HG02759 (cell line): ENCODE results near the gene CNST.
"Not testable (repeated sequence)": the region's sequence is repeated elsewhere in the genome, so short reads cannot be mapped to it uniquely, and the experiment has no call there.

Experiments
- ATAC-seq: cut with Tn5 transposase; IDR thresholded peaks from one replicate; pipeline ENCODE4 v1.9.1; 2021; ENCODE audit warnings: mild to moderate bottlenecking, moderate library complexity; ENCODE audit not compliant: unreplicated experiment

CNST gene

DNA sequence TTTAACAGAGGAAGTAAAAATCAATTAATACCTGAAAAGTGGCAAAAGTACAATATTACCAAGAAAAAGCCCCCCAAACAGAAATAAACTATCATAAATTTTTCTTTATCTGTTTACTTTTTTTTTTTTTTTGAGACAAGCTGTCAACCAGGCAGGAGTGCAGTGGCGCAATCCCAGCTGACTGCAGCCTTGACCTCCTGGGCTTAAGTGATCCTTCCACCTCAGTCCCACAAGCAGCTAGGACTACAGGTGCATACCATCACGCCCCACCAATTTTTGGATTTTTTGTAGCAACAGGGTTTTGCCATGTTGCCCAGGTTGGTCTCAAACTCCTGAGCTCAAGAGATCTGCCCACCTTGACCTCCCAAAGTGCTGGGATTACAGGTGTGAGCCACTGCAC lies 8.2 kb upstream of the CNST start:
- ATAC-seq, result no peak

DNA sequence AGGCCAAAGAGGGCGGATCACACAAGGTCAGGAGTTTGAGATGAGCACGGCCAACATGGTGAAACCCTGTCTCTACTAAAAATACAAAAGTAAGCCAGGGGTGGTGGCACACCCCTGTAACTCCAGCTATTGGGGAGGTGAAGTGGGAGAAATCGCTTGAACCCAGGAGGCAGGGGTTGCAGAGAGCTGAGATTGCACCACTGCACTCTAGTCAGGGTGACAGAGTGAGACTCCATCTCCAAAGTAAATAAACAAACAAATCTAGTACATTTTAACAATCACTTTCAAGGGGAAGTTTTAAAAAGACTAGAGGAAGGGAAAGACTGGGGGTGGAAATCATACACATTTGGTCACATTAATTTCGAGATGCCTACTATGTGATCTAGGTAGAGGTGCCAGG lies 6.9 kb upstream of the CNST start:
- no peak for ATAC-seq

DNA sequence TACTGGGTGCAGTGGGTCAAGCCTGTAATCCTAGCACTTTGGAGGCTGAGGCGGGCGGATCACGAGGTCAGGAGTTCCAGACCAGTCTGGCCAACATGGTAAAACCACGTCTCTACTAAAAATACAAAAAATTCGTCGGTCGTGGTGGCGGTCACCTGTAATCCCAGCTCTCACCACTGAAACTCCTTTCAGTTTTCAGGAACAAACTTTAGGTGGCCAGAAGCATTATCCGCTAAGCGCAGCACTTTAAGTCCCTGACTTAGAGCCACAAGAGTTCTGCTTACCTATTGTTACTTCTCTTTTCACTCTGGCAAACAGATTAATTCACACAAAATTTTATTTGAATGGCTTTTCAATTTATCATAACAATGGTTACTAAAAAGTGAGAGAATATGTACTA lies 5.4 kb upstream of the CNST start:
- ATAC-seq, result not testable (repeated sequence)

DNA sequence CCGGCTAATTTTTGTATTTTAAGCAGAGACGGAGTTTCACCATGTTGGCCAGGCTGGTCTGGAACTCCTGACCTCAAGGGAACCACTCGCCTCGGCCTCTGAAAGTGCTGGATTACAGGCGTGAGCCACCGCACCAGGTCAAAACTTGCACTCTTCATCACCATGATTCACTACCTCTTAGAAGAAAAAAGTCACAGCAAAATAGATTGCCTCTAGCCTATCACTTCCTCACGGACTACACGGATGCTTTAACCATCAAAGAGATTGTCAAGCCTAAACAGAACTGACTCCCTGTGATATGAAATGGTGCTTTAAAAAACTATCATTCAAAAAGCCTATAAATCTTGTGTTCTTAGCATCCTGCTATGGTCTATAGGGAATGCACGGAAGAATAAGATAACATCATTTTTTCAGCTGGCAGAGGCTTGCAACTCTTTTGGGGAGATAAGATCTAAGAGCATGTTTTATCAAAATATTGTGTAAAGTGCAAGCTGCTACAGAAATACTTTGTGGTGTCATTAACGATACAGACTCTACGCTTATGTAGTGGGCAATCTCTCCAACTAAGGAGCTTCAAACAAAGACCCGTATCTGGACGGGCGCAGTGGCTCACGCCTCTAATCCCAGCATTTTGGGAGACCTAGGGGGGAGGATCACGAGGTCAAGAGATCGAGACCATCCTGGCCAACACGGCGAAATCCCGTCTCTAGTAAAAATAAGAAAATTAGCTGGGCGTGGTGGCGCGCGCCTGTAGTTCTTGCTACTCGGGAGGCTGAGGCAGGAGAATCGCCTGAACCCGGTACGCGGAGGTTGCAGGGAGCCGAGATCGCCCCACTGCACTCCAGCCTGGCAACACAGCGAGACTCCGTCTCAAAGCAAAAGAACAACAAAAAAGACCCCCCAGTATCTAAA lies 1.2 kb upstream of the CNST start:
- no peak for ATAC-seq

DNA sequence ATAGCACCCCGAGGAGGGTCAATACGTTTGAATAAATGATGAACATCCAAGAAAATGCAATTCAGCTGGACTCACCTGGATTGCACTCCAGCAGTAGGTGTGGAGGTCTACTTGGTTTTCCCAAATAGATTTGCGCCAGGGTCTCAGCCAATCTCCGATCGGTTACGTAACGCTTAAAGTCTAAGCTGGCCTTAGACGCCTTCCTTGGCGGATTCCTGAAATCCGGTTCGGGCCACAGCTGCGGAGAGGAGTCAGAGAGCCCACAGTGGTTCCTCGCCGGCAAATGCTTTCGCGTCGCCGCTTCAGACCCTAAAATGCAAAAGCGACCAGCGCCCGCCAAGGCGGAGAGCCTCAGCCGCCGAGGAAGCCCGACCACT lies 517 bp upstream of the CNST start:
- peak; percentile 0 for ATAC-seq

DNA sequence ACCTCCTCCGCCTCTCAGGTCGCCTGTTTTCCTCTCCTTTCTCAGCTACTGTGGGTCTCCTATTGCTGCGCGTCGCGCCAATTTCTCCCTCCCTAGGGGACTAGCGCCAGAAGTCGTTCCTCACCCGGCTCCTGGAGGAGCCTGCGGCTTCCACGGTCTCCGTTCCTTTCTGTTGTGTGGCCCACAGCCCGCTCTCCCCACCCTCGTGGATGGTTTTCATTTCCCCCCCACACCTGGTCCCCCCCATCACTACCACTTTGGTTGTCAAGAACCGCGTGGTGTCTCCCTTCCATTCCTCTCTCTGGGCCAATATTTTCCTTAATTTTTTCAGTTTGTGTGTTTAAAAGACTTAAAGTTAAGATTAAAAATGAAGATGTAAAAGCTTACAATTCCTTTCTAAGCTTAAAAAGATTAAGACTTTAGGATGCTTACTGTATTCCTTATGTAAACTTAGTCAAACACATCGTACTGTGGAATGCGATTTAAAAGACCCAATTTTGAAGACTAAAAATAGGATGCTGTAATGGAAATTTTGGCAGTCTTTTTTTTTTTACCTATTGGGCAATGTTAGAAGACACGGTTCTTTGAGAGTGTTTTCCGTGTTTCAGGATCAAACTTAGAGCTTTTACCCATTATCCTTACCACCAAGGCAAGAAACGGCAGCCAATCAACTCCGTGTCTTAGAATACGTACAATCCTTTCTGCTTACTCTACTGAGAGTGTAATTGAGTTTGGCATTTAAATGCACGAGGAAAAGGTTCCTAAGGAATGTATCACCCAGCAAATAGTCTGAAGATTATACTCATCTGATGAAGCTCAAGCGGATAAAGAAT lies 773 bp downstream of the CNST start:
- ATAC-seq, result peak; percentile 28

DNA sequence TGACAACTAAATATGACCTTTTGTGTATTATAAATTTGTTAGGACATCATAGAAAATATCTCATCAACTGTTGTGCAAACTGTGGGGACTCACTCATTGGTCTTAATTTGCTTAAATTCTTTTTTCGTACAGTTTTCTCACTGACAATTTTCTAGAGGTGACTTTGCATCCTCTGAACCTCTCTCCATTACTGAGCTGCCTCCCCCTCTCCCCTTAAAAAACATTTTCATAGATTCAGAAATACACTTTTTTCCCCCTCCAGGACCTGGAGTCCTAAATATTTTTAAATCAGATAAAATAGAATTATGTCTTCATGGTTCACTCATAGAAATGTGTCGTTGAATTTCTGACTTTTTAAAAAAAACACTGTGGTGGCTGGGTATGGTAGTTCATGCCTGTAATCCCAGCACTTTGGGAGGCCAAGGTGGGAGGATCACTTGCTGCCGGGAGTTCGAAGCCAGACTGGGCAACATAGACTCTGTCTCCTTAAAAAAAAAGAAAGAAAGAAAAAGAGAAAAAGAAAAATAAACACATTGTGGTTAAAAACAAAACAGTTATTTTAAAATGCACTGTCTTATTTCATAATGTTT lies 1.5 kb downstream of the CNST start:
- ATAC-seq, result no peak

DNA sequence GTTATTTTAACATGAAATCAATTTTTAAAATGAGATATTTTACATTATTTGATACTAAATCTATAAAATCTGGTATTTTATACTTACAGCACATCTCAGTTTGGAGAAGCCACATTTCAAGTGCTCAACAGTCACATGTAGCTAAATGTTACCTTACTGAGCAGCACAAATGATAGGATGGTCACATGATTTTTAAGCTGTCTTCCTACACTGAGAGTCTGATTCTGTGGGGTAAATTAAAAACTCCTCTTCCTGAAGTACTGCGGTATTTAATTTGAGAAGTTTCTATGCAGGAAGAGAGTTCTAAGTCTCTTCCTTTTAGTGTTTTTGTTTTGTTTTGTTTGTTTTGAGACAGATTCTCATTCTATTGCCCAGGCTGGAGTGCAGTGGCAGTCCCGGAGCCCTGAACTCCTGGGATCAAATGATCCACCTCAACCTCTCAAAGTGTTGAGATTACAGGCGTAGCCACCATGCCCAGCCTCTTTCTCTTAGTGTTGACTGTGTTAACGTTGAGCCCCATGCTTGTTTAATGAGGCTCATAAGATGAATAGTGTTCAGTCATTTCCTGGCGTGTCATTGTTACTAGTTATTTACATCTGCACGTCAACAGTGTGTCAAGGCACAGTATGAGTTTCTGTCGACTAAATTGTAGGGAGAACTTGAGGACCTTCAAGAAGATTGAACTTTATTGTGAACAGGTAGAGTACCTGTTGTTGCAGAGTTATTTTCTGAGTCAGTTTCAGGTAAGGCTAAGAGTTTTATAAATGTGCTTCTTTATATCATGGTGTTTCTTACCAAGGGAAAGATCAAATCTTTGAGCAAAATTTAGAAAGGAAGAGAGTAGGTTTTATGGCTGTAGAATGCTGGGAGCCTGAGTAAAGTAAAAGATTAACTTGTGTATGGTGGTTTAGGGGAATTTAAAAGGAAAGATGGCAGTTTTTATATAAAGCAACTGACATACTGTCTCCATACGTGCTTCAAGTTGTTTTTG lies 3.3 kb downstream of the CNST start:
- ATAC-seq, result no peak

DNA sequence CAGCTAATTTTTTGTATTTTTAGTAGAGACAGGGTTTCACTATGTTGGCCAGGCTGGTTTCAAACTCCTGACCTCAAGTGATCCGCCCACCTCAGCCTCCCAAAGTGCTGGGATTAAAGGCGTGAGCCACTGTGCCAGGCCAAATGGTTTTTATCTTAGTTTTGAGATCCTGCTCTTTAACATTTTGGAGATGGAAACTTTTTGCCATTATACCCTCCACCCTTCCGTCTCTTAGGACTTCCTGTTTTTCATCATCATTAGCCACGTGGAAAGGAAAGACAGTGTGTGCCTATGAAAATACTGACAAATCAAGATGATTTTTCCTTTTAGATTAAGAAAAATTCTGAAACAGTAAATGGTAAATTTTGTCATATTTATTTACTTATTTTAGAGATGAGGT lies 5.1 kb downstream of the CNST start:
- not testable (repeated sequence) for ATAC-seq

DNA sequence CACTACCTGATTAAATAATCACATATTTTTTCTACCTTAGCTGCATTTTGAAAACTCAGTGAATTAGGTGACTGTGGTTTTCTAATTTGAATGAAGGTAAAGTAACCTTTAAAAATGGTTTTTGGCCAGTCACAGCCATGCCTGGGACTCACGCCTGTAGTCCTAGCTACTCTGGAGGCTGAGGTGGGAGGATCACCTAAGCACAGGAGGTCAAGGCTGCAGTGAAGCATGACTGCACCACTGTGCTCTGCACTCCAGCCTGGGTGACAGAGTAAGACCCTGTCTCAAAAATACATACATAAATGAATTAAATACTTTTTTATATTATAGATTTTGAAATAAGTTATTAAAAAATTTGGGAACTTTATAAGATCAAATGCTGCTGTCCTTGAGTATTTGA lies 5.7 kb downstream of the CNST start:
- no peak for ATAC-seq

DNA sequence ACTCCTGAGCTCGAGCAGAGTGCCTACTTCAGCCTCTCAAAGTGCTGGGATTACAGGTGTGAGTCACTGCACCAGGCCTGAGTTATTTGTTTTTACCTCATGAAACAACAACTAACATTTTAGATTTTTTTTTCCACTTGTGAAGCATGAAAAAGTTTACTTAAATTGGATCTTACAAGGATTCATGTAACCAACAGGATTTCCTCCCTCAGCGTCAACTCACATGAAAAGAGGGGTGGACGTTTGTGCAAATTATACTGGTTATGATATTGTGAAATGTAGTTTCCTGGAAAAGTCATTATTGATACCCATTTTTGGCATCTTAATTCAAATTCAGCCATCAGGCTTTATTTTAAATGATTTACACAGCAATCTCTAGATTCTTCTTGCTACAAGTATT lies 6.5 kb downstream of the CNST start:
- ATAC-seq, result no peak

DNA sequence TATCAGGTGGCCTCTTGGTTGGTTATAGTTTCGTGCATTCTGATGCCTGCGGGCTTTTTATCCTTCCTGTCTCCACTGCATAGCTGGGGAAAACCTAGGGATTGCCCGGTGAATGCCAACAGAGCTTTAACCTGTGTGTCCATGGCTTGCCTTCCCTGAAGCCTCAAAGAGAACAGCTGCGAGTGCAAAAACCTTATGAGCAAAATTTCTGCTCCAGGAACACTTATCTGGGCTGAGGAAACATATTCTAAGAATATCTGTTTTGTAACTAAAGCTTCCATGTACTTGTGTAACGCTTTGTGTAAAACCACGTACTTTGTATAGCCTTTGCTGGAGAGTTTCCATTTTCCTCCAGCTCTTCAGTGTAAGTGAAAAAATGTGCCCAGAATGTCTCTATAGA lies 7.2 kb downstream of the CNST start:
- ATAC-seq, result no peak

DNA sequence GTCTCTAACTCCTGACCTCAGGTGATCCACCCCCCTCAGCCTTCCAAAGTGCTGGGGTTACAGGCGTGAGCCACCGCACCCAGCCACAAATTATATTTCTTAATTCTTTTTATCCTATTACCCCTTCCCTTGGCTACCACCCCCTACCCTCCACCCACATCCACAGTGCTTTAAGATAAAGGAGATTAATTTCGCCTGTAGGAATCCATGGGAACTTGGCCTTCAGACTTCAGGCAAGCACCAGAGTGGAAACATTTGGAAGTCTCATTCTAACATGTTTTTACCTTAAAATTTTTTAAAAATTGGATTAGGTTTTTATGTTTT lies 10.4 kb downstream of the CNST start:
- ATAC-seq, result no peak

DNA sequence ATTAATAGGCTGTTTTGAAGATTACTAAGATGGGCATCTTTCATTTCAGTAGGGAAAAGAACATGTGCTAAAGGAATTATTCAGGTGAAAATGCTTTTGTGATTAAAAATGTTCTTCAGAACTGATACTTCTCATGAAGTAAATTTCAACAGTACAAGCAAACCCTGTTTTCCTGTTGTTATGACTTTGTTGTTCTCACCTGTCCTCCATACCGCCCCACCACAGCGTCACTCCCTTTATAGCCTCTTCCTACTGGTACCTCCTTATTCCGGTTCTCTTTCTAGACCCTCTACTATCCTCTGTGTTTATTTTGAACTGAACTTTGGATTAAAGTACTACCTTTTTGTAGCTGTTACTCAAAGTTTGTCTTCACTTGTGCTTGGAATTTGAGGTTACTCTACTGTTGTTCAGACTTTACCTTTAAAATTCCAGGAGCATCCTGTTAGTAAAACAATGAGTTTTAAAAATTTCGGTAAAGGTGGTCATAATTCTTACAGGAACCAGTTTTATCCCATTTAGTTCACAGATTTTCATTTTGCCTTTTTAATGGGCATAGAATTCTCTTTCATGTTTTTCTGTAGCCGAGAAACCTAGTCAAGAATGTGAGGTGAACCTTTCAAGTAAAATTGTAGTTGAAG lies 10.9 kb downstream of the CNST start:
- no peak for ATAC-seq

DNA sequence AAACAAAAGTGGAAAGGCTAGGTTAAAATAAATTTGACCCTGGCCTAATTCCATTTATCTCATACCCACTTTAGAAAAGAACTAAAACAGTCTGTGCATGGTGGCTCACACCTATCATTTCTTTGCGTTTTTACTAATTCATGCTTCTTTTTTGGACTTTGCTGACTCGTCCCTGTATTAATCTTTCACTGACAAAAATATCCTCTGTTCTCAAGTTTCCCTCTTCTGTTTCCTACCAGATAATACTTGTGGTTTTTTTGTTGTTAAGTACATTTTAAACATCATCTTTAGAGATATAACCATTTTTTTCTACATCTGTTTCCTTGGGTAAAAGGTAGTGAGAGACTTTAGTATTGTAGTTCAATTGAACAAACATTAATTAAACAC lies 11.5 kb downstream of the CNST start:
- no peak for ATAC-seq

DNA sequence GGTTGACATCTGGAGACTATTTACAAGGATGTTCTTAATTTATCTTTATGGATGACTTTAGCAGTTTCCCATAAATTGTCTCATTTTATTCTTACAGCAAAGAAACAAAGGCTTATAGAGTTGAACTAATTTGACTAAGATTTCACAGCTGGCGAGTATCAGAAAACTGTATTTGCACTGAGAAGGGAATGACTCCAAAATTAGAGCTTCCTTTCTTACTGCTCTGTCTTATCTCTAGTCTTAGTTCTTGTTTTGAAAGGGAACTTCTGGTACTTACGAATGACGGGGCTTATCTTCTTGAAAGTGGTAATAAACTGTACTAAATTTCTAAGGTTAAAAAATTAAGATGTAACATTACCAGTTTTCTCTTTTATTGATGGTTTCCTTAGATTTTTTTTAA lies 13.6 kb downstream of the CNST start:
- peak; percentile 65 for ATAC-seq

DNA sequence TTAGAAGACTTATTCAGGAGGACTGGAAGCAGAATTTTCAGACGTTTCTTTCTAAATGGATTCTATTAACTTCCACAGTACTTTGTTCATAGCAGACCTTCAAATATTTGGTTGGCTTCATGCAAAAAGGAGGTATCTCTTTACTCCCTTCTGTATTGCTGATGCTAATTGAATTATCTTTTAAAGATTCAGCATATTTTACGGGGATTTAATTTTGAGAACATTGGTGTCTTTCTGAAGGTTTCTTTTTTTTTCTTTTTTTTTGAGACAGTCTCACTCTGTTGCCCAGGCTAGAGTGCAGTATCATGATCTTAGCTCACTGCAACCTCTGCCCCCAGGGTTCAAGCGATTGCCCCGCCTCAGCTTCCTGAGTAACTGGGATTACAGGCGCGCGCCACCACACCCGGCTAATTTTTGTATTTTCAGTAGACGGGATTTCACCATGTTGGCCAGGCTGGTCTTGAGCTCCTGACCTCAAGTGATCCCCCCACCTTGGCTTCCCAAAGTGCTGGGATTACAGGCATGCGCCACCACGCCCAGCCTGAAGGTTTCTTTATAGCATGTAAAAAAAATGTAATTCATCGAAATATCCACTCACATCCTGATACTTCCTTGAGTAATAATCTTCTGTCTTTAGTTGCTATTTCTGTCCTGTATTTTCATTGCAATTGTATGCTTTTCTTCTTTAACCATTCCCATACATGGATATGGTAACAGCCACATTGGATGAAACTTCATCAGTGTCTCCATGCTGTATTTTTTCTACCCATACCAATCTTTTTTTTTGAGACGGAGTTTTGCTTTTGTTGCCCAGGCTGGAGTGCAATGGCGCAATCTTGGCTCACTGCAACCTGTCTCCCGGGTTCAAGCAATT lies 14.5 kb downstream of the CNST start:
- ATAC-seq, result no peak

DNA sequence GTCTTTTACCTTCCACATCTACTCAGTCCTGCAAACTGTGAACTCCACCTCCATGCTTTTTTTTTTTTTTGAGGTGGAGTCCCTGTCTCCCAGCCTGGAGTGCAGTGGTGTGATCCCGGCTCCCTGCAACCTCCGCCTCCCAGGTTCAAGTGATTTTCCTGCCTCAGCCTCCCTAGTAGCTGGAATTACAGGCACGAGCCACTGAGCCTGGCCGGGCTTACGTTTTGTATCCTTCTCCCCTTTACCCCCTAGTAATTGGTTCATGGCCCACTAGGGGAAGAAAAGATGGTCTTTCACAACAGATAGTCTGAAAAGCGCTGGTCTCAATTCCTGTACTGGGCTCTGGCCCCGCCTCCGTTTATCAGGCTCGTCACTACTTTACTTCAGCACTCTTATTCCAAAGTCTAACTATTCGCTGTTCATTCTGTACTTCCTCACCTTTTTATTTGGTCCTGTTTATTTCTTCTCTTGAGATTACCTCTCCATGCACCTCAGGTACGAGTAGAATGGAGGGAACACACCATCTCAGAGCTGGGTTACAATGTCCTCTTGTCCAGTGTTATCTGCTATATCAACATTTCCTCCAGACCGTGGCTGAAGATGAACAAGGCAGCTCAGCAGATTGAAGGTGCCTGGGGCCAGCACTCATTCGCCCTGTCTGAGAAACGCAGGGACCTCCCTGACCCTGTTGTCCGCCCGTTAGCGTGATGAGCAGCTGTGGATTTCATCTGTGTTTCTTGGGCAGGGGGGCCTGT lies 16.2 kb downstream of the CNST start:
- no peak for ATAC-seq

DNA sequence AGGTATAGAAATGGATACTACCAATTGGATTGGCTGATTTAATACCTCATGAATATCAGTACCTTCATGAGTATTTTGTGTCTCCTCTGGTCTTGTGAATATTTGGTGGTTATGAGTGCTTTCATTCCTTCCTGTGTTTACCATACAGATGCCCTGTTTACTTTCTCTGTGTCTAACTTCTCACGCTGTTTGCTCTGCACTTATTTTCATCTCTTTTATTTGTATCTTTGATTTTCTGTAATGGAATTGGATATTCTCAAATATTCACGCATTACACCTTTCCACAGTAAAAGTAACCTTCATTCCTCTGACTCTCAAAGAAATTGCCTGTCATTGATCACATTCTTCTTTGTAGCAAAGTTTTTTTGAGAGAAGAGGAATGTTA lies 16.8 kb downstream of the CNST start:
- ATAC-seq, result no peak
